HG03159 (cell line): ENCODE results near the gene DNAJB6.
"Not testable (repeated sequence)": the region's sequence is repeated elsewhere in the genome, so short reads cannot be mapped to it uniquely, and the experiment has no call there.

Experiments
- ATAC-seq: cut with Tn5 transposase; IDR thresholded peaks from one replicate; pipeline ENCODE4 v1.9.1; 2021; ENCODE audit warnings: mild to moderate bottlenecking, moderate library complexity; ENCODE audit not compliant: unreplicated experiment

DNAJB6 gene

GRCh38 chr7:157438121-157439025, 101.6 kb downstream of the DNAJB6 start:
- no peak for ATAC-seq

DNA sequence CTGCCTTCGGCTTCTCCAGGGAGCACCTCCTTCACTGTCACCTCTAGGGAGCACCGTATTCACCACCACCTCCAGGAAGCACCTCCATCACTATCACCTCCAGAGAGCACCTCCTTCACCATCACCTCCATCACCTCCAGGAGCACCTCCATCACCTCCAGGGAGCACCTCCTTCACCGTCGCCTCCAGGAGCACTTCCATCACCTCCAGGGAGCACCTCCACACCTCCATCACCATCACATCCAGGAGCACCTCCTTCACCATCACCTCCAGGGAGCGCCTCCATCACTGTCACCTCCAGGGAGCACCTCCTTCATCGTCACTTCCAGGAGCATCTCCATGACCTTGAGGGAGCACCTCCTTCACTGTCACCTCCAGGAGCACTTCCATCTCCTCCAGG, 102.3 kb downstream of the DNAJB6 start:
- ATAC-seq = no peak

DNA sequence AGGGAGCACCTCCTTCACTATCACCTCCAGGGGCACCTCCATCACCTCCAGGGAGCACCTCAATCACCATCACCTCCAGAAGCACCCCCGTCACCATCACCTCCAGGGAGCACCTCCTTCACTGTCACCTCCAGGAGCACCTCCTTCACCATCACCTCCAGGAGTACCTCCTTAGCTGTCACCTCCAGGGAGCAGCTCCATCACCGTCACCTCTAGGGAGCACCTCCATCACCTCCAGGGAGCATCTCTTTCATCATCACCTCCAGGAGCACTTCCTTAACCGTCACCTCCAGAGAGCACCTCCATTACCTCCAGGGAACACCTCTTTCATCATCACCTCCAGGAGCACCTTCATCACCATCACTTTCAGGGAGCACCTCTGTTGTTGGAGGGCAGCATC, 103.0 kb downstream of the DNAJB6 start:
- no peak for ATAC-seq

GRCh38 chr7:157440346-157441022, 103.7 kb downstream of the DNAJB6 start:
- no peak for ATAC-seq

- ATAC-seq = no peak
These were observed 104.2 kb downstream of the DNAJB6 start for GRCh38 chr7:157441023-157441399.

- ATAC-seq = peak; percentile 41
These were observed 105.7 kb downstream of the DNAJB6 start for GRCh38 chr7:157442456-157442855.

GRCh38 chr7:157442993-157443831, 106.4 kb downstream of the DNAJB6 start:
- ATAC-seq = peak; percentile 41

DNA sequence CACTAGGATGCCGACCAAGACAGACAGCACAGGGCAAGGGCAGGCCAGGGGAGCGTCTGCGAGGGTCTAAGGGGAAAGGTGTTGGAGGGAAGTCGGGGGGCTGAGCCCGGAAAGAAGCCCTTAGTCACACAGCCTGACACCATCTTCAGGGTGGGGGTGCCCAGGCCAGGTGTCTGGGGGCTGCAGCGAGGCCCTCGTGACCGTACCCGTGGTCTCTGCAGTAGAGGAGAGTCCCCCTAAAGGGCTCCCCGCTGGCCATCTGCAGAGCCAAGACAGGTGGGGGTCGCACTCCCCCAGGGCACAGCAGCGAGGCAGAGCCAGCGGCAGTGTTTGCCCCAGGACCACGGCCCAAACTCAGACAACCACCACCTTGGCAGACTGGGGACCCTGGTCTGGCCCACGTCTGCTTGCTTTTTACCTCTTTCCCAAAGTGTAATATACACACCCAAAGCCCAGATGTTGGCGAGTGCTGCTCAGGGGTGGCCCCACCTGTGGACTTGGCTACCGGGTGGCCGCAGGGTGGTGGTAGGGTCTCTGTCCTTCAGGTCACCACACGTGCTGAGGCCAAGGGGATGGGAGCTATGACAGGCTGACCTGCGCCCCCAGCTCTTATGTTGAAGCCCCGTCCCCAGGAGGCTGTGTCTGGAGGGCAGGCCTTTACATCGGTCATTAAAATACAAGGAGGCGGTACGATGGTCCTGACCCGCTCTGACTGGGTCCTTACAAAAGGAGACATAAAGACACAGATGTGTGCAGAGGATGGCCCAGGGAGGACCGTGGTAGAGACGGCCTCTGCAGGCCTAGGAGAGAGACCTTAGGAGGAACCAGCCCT, 107.4 kb downstream of the DNAJB6 start:
- no peak for ATAC-seq

DNA sequence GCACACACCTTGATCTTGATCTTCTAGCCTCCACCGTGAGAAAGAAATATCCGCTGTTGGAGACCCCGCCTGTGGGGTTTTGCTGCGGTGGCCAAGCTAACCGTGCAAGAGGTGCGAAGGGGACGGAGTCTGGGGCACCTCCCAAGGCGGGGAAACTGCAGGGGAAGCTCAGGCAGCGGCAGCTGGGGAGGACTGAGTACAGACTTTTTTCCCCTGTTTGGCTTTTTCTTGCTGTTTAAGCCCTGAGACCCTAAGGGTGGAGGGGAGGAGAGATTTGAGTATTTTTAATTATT, 108.0 kb downstream of the DNAJB6 start:
- no peak for ATAC-seq

- ATAC-seq = no peak
These were observed 108.6 kb downstream of the DNAJB6 start for GRCh38 chr7:157445246-157445955.

DNA sequence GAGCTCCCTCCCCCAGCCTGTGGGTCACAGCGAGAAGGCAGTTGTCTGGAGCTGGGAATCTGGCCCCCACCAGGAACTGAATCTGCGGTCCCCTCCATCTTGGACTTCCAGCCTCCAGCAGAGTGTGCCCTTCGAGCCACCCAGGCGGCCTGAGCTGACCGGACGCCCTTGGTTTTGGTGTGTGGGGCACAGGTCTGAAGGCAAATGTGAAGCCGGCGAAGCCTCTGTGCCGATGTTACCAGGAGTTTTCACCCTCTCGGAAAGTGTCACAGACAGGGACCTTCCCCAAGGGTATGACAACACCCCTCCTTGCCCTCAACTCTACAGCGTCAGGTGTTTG, 109.1 kb downstream of the DNAJB6 start:
- ATAC-seq = no peak

DNA sequence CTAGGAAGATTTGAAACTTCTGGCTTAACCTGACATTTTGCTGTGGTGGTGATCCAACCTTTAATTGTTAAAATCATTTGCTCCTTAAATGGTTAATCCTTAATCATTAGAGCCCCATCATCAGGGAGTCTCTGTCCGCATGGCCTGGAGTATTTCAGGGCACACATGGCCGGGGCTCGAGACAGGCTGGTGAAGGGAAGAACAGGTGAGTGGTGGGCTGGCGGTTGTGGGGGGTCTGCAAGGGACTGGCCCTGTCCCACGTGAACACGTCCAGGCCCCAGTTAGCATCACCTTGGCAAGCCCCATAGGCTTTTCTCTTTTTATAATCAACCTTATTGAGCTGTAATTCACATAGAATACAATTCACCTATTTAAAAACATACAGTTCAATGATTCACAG, 109.5 kb downstream of the DNAJB6 start:
- no peak for ATAC-seq

- ATAC-seq = not testable (repeated sequence)
These were observed 117.2 kb downstream of the DNAJB6 start for GRCh38 chr7:157454003-157454402.

- no peak for ATAC-seq
These were observed 120.8 kb downstream of the DNAJB6 start for GRCh38 chr7:157457355-157458253.

DNA sequence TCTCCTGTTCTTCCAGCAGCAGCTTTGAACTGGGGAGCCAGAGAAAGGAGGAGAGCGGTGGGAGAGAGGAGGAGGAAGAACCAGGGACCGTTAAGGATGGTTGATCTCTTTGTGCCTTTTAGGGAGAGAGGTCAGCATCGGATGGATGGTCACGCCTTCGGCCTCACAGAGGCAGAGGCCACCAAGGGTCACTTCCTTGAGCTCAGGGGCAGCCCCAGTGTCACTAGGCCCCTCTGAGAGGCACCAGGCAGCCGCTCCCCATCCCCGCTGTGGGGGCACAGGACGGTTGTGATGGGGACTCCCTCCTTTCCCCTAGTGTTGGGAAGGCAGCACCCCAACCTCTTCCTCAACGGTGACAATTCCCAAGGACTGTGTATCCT, 121.4 kb downstream of the DNAJB6 start:
- ATAC-seq = no peak

- ATAC-seq = no peak
These were observed 123.2 kb downstream of the DNAJB6 start for GRCh38 chr7:157459966-157460365.

DNA sequence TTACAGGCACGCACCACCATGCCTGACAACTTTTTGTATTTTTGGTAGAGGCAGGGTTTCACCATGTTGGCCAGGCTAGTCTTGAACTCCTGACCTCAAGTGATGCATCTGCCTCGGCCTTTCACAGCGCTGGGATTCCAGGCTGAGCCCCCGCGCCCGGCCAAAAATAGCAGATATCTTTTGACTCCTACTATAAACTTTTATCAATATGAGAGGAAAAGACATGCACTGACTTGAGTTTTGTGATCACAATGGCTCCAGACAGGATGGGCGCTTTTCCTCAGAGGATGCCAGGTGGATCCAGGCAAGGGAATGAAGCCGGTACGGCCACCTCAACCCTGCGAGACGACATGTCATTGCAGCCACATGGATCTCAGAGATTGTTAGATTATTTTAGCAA, 123.9 kb downstream of the DNAJB6 start:
- no peak for ATAC-seq

- no peak for ATAC-seq
These were observed 125.0 kb downstream of the DNAJB6 start for GRCh38 chr7:157461573-157462418.
